Brain microvascular endothelial cell (primary cell): Measurements from ENCODE around the gene GDPD4.

Experiments
- DNase-seq: peaks from one replicate; pipeline ENCODE4 v3.0.0-alpha.2; 2020
- H3K27ac ChIP-seq: fragments of 250-450 bp; sonication (Bioruptor Pico); 2 replicates; pipeline ENCODE4 v1.5.1; 2020; ENCODE audit warnings: mild to moderate bottlenecking, moderate library complexity
- H3K27me3 ChIP-seq: fragments of 250-450 bp; sonication (Bioruptor Pico); replicated peaks from 2 replicates; pipeline ENCODE4 v1.5.1; 2020; ENCODE audit warnings: mild to moderate bottlenecking
- H3K36me3 ChIP-seq: fragments of 250-450 bp; sonication (Bioruptor Pico); replicated peaks from 2 replicates; pipeline ENCODE4 v1.5.1; 2020; ENCODE audit warnings: mild to moderate bottlenecking
- H3K4me3 ChIP-seq: 2 replicates; pipeline ENCODE4 v1.5.1; 2011; ENCODE audit warnings: low read depth, mild to moderate bottlenecking, control low read depth, low read length, moderate library complexity
- CTCF ChIP-seq: IDR thresholded peaks from 2 replicates; pipeline ENCODE4 v1.5.1; 2011; ENCODE audit warnings: low read depth, mild to moderate bottlenecking, moderate library complexity, low read length, control low read depth, inconsistent platforms; ENCODE audit errors: missing control alignments
- in situ Hi-C: cut with HindIII; loops from 2 replicates; pipeline ENCODE4 v1.10.0; 2017; ENCODE audit warnings: low sequenced_read_pairs, low pct_ligation_motif_present

GDPD4 gene

GRCh38 chr11:77266766-77267165 is 34.7 kb downstream of the GDPD4 start:
- no peak for TF ChIP-seq CTCF
- no peak for DNase-seq
- in situ Hi-C loops = no loop called here

GRCh38 chr11:77262803-77263202 is 38.7 kb downstream of the GDPD4 start:
- no peak for TF ChIP-seq CTCF
- no peak overlapping the region for H3K27ac ChIP-seq

More at GRCh38 chr11:77266766-77267165, 34.7 kb downstream of the GDPD4 start:
- no peaks in the 10 kb centered on the region for H3K27me3 ChIP-seq
- H3K27ac ChIP-seq = no peak overlapping the region
- no peaks in the 10 kb centered on the region for H3K36me3 ChIP-seq
- H3K4me3 ChIP-seq = no peak overlapping the region

GRCh38 chr11:77259641-77260040 is 41.8 kb downstream of the GDPD4 start:
- no peak overlapping the region for H3K4me3 ChIP-seq
- peak; percentile 33 for DNase-seq
- in situ Hi-C loops = no loop called here
- no peaks in the 10 kb centered on the region for H3K27me3 ChIP-seq
- no peaks in the 10 kb centered on the region for H3K36me3 ChIP-seq
- TF ChIP-seq CTCF = no peak
- H3K27ac ChIP-seq = no peak overlapping the region

More at GRCh38 chr11:77262803-77263202, 38.7 kb downstream of the GDPD4 start:
- no peaks in the 10 kb centered on the region for H3K36me3 ChIP-seq
- no peaks in the 10 kb centered on the region for H3K27me3 ChIP-seq
- DNase-seq = no peak
- no peak overlapping the region for H3K4me3 ChIP-seq
- in situ Hi-C loops = no loop called here

- no peaks in the 10 kb centered on the region for H3K36me3 ChIP-seq
- no peak overlapping the region for H3K27ac ChIP-seq
- H3K4me3 ChIP-seq = no peak overlapping the region
- DNase-seq = no peak
- H3K27me3 ChIP-seq = no peaks in the 10 kb centered on the region
- in situ Hi-C loops = no loop called here
- TF ChIP-seq CTCF = no peak
Observed at GRCh38 chr11:77253690-77254089, 47.8 kb downstream of the GDPD4 start.

- TF ChIP-seq CTCF = no peak
- Histone ChIP-seq H3K36me3 (no peaks in the 10 kb centered on the region), H3K27me3 (no peaks in the 10 kb centered on the region), H3K27ac (no peak overlapping the region), H3K4me3 (no peak overlapping the region)
- in situ Hi-C loops = no loop called here
- no peak for DNase-seq
Observed at GRCh38 chr11:77252555-77253270, 48.8 kb downstream of the GDPD4 start.
